Neural cell (in vitro differentiated cells): ENCODE data around the gene TNFAIP1. TPM values are rescaled to one million over a fixed set of nuclear protein-coding genes. Genes with fewer than 3 reads are reported as not detected.

Source experiments
- H2AFZ ChIP-seq: fragments of 200-600, 300-800 bp; sonication (generic), shearing (Covaris generic); 2 replicates; pipeline ENCODE4 v1.6.0; 2014; ENCODE audit warnings: low read depth, mild to moderate bottlenecking, antibody characterized with exemption, low read length, moderate library complexity
- H3F3A ChIP-seq: fragments of 200-600 bp; shearing (Covaris generic); 2 replicates; pipeline ENCODE4 v1.6.1; 2016; ENCODE audit warnings: mild to moderate bottlenecking, moderate library complexity, mixed read lengths, antibody characterized with exemption, low read length; ENCODE audit not compliant: insufficient read depth, poor library complexity, severe bottlenecking
- H3K27ac ChIP-seq: fragments of 200-600, 300-800 bp; sonication (generic), shearing (Covaris generic); 2 replicates; pipeline ENCODE4 v1.5.1; 2014; ENCODE audit warnings: mild to moderate bottlenecking, low read length, moderate library complexity
- H3K27me3 ChIP-seq: fragments of 300-800, 200-600 bp; sonication (generic), shearing (Covaris generic); 2 replicates; pipeline ENCODE4 v1.6.0; 2014; ENCODE audit warnings: mild to moderate bottlenecking, low read depth, low read length, moderate library complexity; ENCODE audit not compliant: insufficient read depth
- H3K36me3 ChIP-seq: fragments of 300-800, 200-600 bp; sonication (generic), shearing (Covaris generic); 2 replicates; pipeline ENCODE4 v1.5.1; 2014; ENCODE audit warnings: mild to moderate bottlenecking, antibody characterized with exemption, low read length, moderate library complexity; ENCODE audit not compliant: insufficient read depth
- H3K4me2 ChIP-seq: fragments of 300-800, 200-600 bp; sonication (generic), shearing (Covaris generic); 2 replicates; pipeline ENCODE4 v1.6.0; 2014; ENCODE audit warnings: mild to moderate bottlenecking, low read length
- H3K4me3 ChIP-seq: fragments of 300-800, 200-600 bp; sonication (generic), shearing (Covaris generic); 2 replicates; pipeline ENCODE4 v1.5.1; 2014; ENCODE audit warnings: mild to moderate bottlenecking, low read length, moderate library complexity
- H3K79me2 ChIP-seq: fragments of 200-600 bp; shearing (Covaris generic); replicated peaks from 2 replicates; pipeline ENCODE4 v1.6.0; 2014; ENCODE audit warnings: mild to moderate bottlenecking, low read length, moderate library complexity; ENCODE audit not compliant: insufficient read depth
- H3K9ac ChIP-seq: fragments of 300-800, 200-600 bp; sonication (generic), shearing (Covaris generic); 2 replicates; pipeline ENCODE4 v1.6.1; 2016; ENCODE audit warnings: mild to moderate bottlenecking, low read length, mixed read lengths
- H3K9me2 ChIP-seq: fragments of 200-600 bp; shearing (Covaris generic); 2 replicates; pipeline ENCODE4 v1.6.1; 2016; ENCODE audit warnings: mild to moderate bottlenecking, low read length, mixed read lengths; ENCODE audit not compliant: insufficient read depth
- H3K9me3 ChIP-seq: fragments of 200-600, 300-800 bp; sonication (generic), shearing (Covaris generic); 2 replicates; pipeline ENCODE4 v1.6.1; 2016; ENCODE audit warnings: mild to moderate bottlenecking, mixed run types, low read length, moderate library complexity, mixed read lengths
- H4K20me1 ChIP-seq: fragments of 200-600 bp; shearing (Covaris generic); 2 replicates; pipeline ENCODE4 v1.6.1; 2016; ENCODE audit warnings: mild to moderate bottlenecking, mixed run types; ENCODE audit not compliant: insufficient read depth
- CTCF ChIP-seq: fragments of 450-650 bp; IDR thresholded peaks from 2 replicates; pipeline ENCODE4 v1.5.1; 2014; ENCODE audit warnings: antibody characterized with exemption, mild to moderate bottlenecking, moderate library complexity; ENCODE audit not compliant: poor library complexity, severe bottlenecking
- EP300 ChIP-seq: fragments of 450-650 bp; conservative IDR thresholded peaks from 2 replicates; pipeline ENCODE4 v1.6.1; 2014; ENCODE audit warnings: antibody characterized with exemption, mild to moderate bottlenecking, moderate library complexity; ENCODE audit not compliant: poor library complexity, severe bottlenecking
- EZH2 ChIP-seq: fragments of 200-600, 300-800 bp; shearing (Covaris generic), sonication (generic); IDR thresholded peaks from 2 replicates; pipeline ENCODE4 v1.6.1; 2014; ENCODE audit warnings: antibody characterized with exemption, low read length, borderline replicate concordance, mild to moderate bottlenecking; ENCODE audit not compliant: insufficient read depth, poor library complexity, severe bottlenecking
- POLR2AphosphoS5 ChIP-seq: IDR thresholded peaks from 2 replicates; pipeline ENCODE4 v1.6.1; 2012
- RAD21 ChIP-seq: fragments of 450-650 bp; conservative IDR thresholded peaks from 2 replicates; pipeline ENCODE4 v1.6.1; 2014; ENCODE audit warnings: antibody characterized with exemption, mild to moderate bottlenecking, moderate library complexity
- REST ChIP-seq: IDR thresholded peaks from 2 replicates; pipeline ENCODE4 v1.6.1; 2012; ENCODE audit warnings: borderline replicate concordance
- SMC3 ChIP-seq: fragments of 450-650 bp; conservative IDR thresholded peaks from 2 replicates; pipeline ENCODE4 v1.6.1; 2014; ENCODE audit warnings: antibody characterized with exemption, mild to moderate bottlenecking, moderate library complexity; ENCODE audit not compliant: poor library complexity
- TAF1 ChIP-seq: IDR thresholded peaks from 2 replicates; pipeline ENCODE4 v1.6.1; 2012; ENCODE audit warnings: low read depth
- polyA plus RNA-seq: library from polyadenylated mRNA; depleted of rRNA; stranded (reverse); fragments of >200 nt; gene quantifications from 2 replicates; pipeline ENCODE4 v1.2.3, GENCODE V29; 2014

The TNFAIP1 gene
- polyA plus RNA-seq, 1 donor from 2014 or later, result 40.8 TPM

DNA sequence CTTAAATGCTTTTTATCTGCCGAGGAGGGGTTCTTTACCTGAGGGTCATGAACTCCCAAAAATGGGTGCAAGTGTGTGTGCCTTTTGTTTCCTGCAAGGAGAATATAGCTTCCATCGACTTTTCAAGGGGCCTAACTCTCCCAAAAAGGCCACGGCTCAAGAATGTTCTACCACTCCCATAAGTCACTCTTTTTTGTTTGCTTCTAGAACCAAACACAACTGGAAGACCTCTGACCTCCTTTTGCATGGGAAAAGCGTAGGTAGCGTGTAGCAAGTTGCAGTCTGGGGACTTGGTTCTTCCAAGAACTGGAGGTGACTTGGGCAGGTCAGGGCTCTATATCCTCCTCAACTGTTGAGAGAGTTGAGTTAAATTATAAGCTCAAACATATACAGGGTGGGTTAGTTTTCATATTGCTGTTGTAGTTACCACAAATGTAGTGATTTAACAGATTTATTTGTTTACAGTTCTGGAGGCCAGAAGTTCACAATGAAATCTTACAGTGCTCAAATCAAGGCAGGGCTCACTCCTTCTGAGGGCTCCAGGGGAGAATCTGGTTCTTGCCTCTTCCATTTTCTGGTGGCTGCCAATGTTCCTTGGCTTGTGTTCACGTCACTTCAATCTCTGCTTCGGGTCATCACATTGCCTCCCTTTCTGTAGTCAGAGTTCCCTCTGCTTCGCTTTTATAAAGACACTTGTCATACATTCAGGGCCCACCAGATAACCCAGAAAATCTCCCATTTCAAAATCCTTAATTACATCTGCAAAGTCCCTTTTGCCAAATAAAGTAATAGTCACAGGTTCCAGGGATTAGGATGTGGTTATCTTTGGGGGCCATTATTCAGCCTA, 15.1 kb upstream of the TNFAIP1 start:
- Histone ChIP-seq H3K36me3 (no peaks in the 10 kb centered on the region), H3K9ac (peak overlapping the region; percentile 67), H3K9me3 (no peaks in the 10 kb centered on the region), H2AFZ (no peak overlapping the region), H3K4me3 (peak overlapping the region; percentile 84), H3K27ac (no peak overlapping the region), H3K9me2 (no peaks in the 10 kb centered on the region), H3K4me2 (peak overlapping the region; percentile 92), H3F3A (no peaks in the 10 kb centered on the region), H4K20me1 (no peaks in the 10 kb centered on the region), H3K27me3 (no peaks in the 10 kb centered on the region), H3K79me2 (peaks cover 46% of the 10 kb centered on the region)
- TF ChIP-seq EP300, result no peak
- TF ChIP-seq REST, result no peak
- TF ChIP-seq POLR2AphosphoS5, result no peak
- no peak for TF ChIP-seq CTCF
- no peak for TF ChIP-seq TAF1
- TF ChIP-seq EZH2, result no peak
- TF ChIP-seq RAD21, result no peak

DNA sequence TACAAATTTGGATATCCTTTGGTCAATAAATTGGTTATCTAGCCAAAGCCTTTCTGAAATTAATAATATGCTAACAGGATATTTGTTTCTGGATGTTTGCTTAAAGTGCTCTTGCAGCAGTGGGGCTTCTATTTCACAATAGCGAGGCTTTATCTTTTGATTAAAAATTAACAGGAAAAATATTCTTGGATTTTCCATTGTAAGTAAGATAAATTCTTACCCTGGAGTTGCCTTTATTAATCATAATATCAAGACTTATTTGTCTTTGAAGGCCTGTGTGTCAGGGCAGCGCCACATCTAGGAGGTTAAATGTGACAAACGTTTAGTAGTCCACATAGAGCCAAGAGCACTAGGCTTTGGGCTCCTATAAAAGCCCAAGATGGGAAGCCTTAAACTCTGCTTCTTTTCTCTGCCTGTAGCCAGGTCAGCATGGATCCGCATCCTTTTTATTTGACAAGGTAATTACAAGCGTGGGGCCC, 11.3 kb upstream of the TNFAIP1 start:
- H3K27me3 ChIP-seq, result no peaks in the 10 kb centered on the region
- H3F3A ChIP-seq, result no peaks in the 10 kb centered on the region
- no peak overlapping the region for H3K4me2 ChIP-seq
- H3K4me3 ChIP-seq, result no peak overlapping the region
- H3K79me2 ChIP-seq, result peaks cover 46% of the 10 kb centered on the region
- H3K9me2 ChIP-seq, result no peaks in the 10 kb centered on the region
- H3K9me3 ChIP-seq, result no peaks in the 10 kb centered on the region
- no peak for TF ChIP-seq TAF1
- TF ChIP-seq CTCF, result no peak
- TF ChIP-seq SMC3, result no peak
- no peak for TF ChIP-seq RAD21
- TF ChIP-seq REST, result no peak
- no peak for TF ChIP-seq POLR2AphosphoS5
- TF ChIP-seq EP300, result no peak
- H3K27ac ChIP-seq, result no peak overlapping the region
- no peaks in the 10 kb centered on the region for H4K20me1 ChIP-seq
- no peak overlapping the region for H2AFZ ChIP-seq
- H3K36me3 ChIP-seq, result peaks cover 6% of the 10 kb centered on the region
- peak overlapping the region; percentile 6 for H3K9ac ChIP-seq
